Suprapubic skin (tissue), 4 donors: ENCODE measurements around the gene SORCS3.

Experiments used
- EP300 ChIP-seq: sonication (generic); formaldehyde crosslinking; IDR thresholded peaks from one replicate; pipeline ENCODE4 v1.6.1; 2017; ENCODE audit warnings: antibody characterized with exemption
- POLR2A ChIP-seq, 2 donors: fragments of 450-650 bp; IDR thresholded peaks; one replicate each; pipeline ENCODE4 v1.6.1; 2017; ENCODE audit warnings: antibody characterized with exemption in 2 of 2, mild to moderate bottlenecking in 2 of 2, moderate library complexity in 2 of 2
- POLR2AphosphoS5 ChIP-seq, 3 donors: sonication (generic); formaldehyde crosslinking; IDR thresholded peaks; one replicate each; pipeline ENCODE4 v1.6.1; 2017; ENCODE audit warnings: antibody characterized with exemption in 3 of 3

- no peak for TF ChIP-seq POLR2AphosphoS5 (IDR thresholded peaks at IDR 0.05)
- no peak for TF ChIP-seq EP300
- no peak for TF ChIP-seq POLR2A (IDR thresholded peaks at IDR 0.05)
Observed at GRCh38 chr10:105161767-105162166, 520.7 kb downstream of the SORCS3 start.
